GM13977 (cell line): ENCODE data around the gene CCDC154.

Experiments used
- DNase-seq: peaks from one replicate; pipeline ENCODE4 v3.0.0; 2012; ENCODE audit warnings: low spot score
- in situ Hi-C: fragments of 300-500 bp; cut with MboI; formaldehyde crosslinking; loops from one replicate; pipeline ENCODE4 v1.12.0; 2022; ENCODE audit warnings: low sequenced_read_pairs, low pct_unique_long_range_greater_than_20kb, mixed read lengths, inconsistent platforms; ENCODE audit not compliant: unreplicated experiment
- TF ChIP-seq, protein P1 (sequence below): IDR thresholded peaks from 2 replicates; pipeline ENCODE4 v1.5.1; 2012; ENCODE audit warnings: mild to moderate bottlenecking, control low read depth; ENCODE audit not compliant: insufficient read depth; ENCODE audit errors: extremely low read depth, missing control alignments

The CCDC154 gene

DNA sequence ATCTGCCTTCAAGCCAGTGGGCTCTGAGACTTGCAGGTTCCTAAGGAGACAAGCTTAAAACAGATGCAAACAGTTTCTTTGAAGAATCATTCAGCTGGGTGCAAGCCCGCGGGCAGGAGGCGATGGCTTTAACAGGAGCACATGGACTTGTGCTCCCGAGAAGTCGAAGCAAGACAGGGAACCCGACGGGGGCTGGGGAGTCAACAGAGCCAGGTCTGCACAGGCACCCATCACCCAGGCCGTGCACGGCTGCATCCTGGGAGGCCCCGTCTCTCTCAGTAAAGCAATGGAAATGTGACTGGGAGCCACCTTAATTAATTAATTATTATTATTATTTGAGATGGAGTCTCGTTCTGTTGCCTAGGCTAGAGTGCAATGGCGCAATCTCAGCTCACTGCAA lies 44.7 kb upstream of the CCDC154 start:
- in situ Hi-C loops, result no loop called here
- TF ChIP-seq, protein P1, sequence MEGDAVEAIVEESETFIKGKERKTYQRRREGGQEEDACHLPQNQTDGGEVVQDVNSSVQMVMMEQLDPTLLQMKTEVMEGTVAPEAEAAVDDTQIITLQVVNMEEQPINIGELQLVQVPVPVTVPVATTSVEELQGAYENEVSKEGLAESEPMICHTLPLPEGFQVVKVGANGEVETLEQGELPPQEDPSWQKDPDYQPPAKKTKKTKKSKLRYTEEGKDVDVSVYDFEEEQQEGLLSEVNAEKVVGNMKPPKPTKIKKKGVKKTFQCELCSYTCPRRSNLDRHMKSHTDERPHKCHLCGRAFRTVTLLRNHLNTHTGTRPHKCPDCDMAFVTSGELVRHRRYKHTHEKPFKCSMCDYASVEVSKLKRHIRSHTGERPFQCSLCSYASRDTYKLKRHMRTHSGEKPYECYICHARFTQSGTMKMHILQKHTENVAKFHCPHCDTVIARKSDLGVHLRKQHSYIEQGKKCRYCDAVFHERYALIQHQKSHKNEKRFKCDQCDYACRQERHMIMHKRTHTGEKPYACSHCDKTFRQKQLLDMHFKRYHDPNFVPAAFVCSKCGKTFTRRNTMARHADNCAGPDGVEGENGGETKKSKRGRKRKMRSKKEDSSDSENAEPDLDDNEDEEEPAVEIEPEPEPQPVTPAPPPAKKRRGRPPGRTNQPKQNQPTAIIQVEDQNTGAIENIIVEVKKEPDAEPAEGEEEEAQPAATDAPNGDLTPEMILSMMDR, result no peak
- no peak for DNase-seq

DNA sequence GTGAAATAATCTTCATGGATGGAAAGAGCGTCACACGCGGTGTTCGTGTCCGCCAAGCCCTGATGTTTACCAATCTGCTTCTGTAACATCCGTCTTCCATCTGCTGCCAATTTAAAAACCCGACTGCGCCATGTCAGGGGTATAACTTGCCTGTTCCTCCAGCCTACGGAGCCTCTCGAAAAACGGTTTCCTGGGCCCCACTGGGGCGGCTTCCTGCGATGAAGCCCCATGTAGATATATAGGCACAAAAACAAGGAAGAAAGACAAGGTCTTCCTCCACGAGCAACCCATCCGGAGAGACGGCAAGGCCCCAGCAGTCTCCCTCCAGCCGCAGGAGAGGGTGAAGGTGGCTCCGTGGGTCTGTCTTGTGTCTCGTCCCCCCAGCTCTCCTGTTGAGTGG lies 44.3 kb upstream of the CCDC154 start, which contains the start of gene PTX4:
TSS of gene PTX4 (minus strand) at position 326 of the 400 bp plus-strand sequence. CDS start at position 291, 35 bp downstream.
- in situ Hi-C loops, result no loop called here
- TF ChIP-seq, protein P1, result no peak

DNA sequence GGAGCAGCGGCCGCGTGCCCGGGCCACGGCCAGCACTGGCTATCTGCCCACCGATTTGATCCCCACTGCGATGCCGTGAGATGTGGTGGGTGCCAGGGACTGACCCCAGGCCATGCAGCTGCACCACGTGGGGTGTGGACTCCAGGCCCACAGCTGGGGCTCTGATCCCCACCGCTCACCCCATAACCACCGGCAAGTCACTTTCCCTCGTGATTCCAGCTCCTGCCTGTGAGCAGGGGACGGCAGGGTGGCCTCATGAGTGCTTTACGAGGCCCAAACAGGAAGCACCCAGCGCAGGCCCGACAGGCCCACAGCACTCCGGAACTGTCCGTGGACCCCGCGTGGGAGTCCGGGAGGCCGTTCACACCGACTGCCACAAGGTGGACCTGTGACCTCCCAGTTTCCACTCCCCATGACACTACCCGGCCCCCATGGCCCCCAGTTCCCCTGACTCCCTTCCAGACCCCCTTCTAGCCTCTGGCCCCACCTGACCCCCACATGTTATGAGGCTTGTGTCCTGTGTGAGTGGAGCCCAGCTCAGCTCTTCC lies 43.8 kb upstream of the CCDC154 start:
- TF ChIP-seq, protein P1, result no peak
- in situ Hi-C loops, result no loop called here
- no peak for DNase-seq

More for the DNA sequence above, 44.3 kb upstream of the CCDC154 start, which contains the start of gene PTX4:
- DNase-seq, result no peak

DNA sequence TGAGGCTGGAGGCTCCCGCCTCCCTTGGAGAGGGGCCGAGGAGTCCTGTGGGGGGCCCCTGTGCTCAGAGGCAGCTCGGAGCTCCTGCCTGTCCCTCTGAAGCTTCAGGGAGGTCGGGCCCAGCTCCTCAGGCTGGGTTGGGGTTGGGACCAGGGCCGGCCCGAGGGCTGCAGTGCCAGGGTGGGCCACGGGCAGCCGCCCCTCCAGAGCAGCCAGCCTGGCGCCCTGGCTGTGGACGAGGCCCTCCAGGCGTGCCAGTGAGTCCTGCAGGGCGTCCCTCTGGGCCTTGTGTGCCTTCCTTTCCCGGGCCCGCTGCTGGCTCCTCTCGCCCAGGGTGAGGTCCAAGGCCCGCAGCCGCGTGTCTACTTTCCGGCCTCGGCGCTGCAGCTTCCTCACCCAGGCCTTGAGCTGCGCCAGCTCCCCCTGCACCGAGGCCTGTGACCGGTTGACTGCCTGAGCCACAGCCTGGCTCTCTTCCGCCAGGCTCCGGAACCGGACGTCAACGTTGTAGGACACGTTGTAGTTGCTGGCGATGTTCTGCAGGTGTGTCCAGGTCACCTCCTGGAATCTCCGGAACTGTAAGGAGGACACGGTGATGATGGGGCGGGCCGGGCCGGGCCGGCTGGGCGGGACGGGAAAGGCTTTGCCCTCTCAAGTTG lies 43.2 kb upstream of the CCDC154 start:
- in situ Hi-C loops, result no loop called here
- TF ChIP-seq, protein P1, result no peak
- DNase-seq, result no peak

DNA sequence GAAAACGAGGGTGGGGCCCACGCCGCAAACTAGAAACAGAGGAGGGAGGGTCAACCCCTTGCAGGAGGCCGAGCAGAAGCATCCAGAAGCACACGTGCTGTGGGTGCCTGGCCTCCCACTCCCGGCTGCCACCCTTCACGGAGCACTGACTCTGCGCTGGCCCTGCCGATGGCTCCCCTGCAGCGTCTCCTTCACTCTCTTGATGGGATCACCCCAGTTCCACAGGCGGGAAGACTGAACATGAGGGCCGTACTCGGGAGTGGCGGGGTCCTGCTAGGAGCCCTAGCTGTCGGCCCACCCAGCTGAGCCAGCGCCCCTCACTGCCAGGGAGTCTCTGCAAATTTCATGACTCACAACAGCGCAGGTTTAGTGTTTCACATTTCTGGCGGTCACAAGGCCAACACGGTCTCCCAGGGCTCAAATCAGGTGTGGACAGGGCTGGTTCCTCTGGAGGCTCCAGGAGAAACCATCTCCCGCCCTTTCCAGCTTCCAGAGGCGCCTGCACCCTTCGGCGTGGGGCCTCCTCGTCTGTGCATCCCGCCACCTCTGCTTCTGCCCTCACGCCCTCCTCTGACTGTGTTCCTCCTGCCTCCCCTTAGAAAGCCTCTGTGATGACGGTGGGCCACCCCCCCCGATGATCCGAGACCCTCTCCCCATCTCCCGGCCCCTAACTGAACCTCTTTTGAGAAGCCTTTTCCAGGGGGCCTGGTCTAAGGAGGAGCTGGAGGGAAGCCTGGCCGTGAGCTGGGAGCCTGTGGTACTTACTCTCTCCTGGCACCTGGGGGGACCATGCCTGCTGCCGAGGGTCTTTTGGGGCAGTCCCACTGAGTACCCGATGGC lies 42.4 kb upstream of the CCDC154 start:
- TF ChIP-seq, protein P1, result no peak

DNA sequence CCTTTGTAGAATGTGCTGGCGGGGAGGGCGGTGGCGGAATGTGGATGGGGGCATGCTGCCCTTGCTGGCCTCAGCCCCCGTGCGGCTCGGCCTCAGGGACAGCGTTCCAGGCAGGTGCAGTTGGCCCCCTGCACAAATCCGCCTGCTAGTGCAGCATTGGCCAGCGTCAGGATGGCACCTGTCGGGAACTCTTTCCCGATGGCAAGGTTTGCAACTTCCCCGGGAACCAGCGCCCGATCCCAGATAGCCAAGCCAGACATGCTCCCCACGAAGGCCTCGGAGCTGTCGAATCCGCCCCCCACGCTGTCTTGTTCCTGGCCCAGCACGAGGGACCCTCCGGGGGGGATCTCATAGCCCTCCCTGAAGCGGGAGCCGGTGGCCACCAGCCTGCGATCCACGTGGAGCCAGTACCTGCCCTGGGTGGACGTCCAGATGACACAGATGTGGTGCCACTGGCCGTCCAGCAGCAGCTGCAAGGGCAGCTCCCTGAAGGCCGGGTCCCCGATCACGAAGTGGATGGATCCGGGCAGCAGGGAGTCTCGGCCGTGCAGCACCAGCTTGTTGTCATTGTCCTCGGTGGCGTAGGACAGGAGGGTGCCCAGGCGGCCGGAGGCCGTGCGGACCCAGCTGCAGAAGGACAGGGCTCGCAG lies 41.6 kb upstream of the CCDC154 start:
- in situ Hi-C loops, result no loop called here
- TF ChIP-seq, protein P1, result no peak
- DNase-seq, result no peak

More for the DNA sequence above, 42.4 kb upstream of the CCDC154 start:
- in situ Hi-C loops, result no loop called here
- no peak for DNase-seq
